HG03558 (cell line): ENCODE data around the gene GALNTL6.
"Not testable (repeated sequence)": the region's sequence is repeated elsewhere in the genome, so short reads cannot be mapped to it uniquely, and the experiment has no call there.

ENCODE experiments used
- ATAC-seq: cut with Tn5 transposase; IDR thresholded peaks from one replicate; pipeline ENCODE4 v1.9.1; 2021; ENCODE audit warnings: moderate number of reproducible peaks; ENCODE audit not compliant: unreplicated experiment; ENCODE audit errors: extremely low read depth

The GALNTL6 gene

DNA sequence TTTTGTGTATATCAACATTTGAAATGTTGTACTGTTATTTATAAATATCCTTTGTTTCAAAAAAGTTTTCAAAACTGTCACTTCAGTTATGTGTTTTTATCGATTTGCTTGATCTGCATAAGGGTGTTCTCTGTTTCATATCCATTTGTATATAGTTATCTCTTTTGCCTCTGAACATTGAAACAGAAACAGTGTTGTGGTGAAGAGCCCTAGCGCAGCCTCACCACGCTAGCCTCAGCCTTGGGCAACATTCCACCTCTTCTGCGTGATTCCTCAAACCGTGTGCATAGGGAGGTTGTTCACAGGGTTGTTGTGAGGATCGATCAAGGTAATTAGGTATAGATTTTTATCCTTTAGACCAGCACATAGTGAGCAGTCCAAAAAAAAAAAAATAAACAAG is 1068.4 kb downstream of the GALNTL6 start:
- ATAC-seq, result no peak

DNA sequence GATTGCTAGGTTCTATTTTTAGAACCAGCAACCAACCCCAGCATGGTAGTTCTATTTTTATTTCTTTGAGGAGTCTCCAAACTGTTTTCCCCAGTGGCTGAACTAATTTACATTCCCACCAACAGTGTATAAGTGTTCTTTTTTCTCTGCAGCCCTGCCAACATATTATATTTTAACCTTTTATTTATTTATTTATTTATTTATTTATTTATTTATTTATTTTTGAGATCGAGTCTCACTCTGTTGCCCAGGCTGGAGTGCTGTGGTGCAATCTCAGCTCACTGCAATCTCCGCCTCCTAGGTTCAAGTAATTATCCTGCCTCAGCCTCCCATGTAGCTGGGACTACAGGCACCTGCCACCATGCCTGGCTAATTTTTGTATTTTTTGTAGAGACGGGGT is 1074.2 kb downstream of the GALNTL6 start:
- ATAC-seq, result not testable (repeated sequence)

DNA sequence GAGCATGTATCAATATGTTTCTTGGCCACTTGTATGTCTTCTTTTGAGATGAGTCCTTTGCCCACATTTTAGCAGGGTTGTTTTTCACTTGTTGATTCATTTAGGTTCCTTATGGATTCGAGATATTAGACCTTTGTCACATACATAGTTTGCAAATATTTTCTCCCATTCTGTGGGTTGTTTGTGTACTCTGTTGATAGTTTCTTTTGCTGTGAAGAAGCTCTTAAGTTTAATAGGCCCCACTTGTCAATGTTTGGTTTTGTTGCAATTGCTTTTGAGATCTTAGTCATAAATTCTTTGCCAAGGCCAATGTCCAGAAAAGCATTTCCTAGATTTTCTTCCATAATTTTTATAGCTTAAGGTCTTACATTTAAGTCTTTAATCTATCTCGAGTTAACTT is 1074.8 kb downstream of the GALNTL6 start:
- ATAC-seq, result no peak

- ATAC-seq, result no peak
Observed at GRCh38 chr4:172892300-172892699, 1079.1 kb downstream of the GALNTL6 start.

- ATAC-seq, result no peak
Observed at GRCh38 chr4:172895699-172896098, 1082.5 kb downstream of the GALNTL6 start.

DNA sequence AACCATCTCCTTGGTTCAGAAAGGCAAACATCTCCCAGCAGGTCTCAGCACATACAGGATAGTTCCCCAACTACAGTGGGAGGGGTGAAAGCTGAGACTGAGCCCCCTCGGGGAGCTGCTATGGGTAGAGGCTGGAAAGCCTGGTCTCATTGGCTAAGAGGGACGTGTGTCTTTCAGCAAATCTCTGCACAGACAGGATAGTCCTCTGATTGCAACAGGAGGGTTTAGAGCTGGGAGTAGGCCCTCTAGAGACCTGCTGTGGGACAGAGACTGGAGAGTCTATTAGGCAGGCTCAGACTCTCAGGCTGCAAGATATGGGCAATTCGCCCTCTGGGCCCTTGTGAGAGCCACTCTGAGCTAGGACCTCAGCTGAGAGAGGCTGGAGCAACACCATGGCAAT is 1083.8 kb downstream of the GALNTL6 start:
- no peak for ATAC-seq

GRCh38 chr4:172898715-172899114 is 1085.5 kb downstream of the GALNTL6 start:
- no peak for ATAC-seq

DNA sequence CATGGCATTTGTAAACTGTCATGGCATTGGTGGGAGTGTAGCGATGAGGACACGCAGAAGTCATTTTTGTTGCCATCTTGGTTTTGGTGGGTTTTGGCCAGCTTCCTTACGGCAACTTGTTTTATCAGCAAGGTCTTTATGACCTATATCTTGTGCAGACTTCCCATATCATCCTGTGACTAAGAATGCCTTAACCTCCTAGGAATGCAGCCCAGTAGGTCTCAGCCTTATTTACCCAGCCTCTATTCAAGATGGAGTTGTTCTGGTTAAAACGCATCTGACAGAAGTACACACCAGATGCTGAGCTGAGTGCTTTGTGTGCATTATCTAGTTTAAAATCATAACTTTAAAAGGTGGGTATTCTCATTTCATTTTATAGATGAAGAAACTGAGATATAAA is 1086.7 kb downstream of the GALNTL6 start:
- ATAC-seq, result no peak

DNA sequence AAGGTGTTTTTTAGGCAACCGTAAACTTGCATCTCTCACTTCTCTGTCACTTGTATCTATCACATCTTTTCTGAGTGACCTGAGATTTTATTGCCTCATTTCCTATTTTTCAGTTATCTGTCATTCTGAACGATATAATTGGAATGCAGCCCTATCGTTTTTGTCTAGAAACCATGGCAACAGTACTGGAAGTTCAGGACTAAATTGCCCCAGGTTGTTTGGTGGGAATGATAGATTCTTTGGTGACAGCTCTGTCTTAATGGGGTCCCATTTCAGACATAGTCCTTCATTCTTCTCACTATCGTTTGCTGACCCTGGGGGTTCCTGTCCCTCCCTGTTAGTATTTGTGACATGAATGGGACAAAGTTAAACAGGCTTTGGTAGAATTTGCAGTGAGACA is 1087.7 kb downstream of the GALNTL6 start:
- ATAC-seq, result no peak

DNA sequence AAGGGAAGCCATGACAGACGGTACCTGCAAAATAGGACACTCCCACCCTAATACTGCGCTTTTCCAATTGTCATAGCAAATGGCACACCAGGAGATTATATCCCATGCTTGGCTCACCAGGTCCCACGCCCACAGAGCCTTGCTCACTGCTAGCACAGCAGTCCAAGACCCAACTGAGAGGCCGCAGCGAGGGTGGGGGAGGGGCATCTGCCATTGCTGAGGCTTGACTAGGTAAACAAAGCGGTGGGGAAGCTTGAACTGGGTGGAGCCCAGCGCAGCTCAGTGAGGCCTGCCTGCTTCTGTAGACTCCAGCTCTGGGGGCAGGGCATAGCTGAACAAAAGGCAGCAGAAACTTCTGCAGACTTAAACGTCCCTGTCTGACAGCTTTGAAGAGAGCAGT is 1099.3 kb downstream of the GALNTL6 start:
- not testable (repeated sequence) for ATAC-seq

DNA sequence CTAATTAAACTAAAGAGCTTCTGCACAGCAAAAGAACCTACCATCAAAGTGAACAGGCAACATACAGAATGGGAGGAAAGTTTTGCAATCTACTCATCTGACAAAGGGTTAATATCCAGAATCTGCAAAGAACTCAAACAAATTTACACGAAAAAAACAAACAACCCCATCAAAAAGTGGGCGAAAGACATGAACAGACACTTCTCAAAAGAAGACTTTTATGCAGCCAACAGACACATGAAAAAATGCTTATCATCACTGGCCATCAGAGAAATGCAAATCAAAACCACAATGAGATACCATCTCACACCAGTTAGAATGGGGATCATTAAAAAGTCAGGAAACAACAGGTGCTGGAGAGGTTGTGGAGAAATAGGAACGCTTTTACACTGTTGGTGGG is 1104.2 kb downstream of the GALNTL6 start:
- ATAC-seq, result not testable (repeated sequence)

DNA sequence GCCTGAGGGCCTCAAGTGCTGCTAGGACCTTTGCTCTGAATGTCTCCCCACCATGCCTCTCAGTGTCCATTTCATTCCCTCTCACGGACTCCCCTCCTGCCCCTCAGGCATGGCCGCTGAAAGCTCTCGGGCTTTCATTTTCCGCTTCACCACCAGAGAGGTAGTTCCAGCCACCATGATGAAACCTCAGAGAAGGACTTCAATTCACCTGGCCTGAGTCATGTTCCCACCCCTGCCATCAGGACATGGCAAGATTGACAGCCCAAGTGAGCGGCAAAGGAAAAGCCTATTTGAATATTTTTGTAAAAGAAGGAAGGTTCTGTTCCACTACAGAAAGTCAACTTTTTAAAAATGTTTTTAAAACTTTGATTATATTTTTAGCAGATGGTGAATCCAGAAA is 1106.1 kb downstream of the GALNTL6 start:
- no peak for ATAC-seq

DNA sequence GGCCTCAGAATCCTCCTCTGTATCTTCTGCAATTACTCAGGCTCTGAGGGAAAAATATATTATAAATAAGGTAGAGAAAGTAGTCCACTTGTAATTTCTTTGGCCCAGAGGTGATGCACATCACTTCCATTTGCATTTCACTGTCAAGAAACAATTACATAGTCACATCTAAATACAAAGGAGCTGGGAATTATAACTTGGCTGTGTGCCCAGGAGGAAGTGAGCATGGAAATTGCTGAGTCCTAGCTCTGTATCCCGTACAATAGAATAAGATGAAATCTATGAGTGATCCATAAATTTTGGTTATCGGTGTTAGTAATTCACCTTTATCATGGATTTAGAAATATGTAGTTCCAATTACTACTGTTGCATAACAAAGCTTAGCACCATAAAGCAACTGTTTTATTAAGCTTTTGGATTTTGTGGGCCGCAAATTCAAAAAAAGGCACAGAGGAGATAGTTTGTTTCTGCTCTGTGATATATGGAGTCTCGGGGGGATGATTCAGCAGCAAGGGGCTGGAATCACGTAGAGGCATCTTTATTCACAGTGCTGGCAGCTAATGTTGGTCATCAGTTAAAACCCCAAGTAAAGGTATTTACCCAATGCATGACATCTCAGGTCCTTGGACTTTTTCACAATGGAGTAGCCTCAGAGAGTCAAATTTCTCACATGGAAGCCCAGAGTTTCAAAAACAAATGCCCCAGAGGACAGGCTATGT is 1114.1 kb downstream of the GALNTL6 start:
- no peak for ATAC-seq

DNA sequence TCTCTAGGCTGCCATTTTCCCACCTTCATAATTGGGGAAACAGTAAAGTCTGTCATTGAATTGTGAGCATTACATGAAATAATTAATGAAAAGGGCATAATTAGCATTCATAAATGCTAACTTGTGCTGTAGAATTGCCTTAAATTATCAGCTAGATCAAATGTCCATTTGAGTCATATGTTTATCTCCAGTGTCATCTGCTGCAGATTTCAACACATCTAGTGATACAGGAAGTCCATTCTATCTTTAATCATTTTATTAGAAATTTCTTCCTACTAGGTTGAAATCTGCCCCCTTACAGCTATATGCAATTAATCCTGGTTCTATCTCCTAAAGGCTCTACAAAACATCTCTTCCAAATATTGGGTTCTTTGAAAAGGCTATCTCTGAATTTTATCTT is 1115.1 kb downstream of the GALNTL6 start:
- ATAC-seq, result no peak

DNA sequence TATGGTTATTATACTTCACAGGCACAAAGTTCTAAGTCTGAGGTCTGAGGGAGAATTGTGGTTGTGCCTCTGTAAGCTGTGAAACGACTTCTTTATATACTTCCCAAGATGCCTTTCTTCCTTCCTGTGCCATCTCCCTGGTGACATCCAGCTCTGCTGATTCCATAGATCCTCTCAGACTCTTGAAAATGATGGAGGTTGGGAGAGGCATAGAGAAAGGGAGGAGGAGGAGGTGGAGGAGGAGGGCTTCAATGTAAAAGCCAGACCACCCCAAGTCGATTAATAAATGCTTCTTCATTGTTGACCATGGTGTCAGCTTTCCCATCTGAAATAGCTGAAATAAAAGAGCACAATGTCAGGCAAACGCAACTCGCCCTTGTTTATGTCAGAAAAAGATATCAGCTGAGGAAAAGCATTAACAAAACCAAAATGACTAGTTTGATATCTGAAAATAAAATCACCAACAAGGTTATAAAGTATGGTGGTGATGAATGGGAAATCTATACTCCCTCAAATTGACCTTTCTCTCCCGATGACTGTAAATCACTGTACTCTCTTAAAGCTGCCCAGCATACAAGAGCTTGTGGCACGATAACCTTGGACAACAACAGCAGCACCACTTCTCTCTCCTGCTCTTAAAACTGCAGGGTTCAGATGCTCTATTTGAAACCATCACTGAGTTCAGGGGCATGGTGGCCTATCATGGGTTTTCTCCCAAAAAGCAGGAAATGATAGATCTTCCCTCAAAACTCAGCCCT is 1125.0 kb downstream of the GALNTL6 start:
- no peak for ATAC-seq

GRCh38 chr4:172938870-172939269 is 1125.7 kb downstream of the GALNTL6 start:
- ATAC-seq, result no peak

DNA sequence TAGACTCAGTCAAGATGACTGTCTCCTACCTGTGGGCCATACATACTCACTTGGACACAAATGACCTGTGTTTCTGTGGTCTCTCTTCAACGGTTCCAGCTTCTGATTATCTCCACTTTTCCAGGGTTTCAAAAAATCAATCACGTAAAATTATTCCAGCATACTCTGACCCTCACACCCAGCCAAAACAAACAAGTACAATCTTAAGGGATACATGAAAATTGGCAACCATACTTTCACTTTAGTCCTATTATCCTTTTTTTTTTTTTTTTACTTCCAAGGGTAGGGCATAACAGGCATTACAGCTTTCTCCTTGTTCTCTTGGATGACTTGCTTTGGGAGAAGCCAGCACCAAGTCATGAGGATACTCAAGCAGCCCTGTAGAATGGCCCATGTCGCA is 1129.6 kb downstream of the GALNTL6 start:
- ATAC-seq, result no peak

DNA sequence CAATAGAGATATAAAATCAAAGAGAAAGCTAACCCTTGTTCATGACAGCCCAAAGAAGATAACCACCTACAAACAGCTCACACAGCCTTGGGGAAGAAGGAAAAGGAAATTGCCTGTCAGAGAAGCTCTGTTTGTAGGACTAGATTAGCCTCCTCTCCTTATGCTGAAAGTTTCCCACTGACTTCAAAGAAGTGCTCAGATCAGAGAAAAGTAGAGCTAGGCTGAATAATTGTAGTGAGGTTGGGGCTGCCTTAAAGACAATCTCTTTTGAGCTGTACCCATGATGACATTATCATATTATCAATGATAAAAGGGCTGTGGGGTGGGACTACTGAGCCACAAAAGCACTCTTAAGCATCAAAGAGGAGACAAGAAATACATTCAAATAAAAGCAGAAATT is 1132.4 kb downstream of the GALNTL6 start:
- ATAC-seq, result no peak

DNA sequence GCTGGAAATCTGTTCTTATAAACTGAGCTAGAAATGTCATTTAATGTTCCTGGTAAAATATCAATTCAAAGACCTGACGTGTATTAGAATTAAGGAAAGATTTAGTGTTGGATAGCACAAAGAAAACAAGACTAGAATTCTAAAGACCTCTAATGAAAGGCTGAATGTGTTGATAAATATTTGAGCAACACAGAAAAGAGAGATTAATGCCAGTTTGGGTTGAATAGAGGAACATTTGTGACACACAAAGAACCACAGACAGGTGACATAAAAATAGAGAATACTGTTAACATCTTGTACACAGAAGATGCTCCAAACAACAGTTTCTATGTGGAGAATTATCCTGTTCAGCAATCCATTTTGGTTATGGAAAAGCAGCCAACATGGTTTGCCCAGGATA is 1133.3 kb downstream of the GALNTL6 start:
- no peak for ATAC-seq

DNA sequence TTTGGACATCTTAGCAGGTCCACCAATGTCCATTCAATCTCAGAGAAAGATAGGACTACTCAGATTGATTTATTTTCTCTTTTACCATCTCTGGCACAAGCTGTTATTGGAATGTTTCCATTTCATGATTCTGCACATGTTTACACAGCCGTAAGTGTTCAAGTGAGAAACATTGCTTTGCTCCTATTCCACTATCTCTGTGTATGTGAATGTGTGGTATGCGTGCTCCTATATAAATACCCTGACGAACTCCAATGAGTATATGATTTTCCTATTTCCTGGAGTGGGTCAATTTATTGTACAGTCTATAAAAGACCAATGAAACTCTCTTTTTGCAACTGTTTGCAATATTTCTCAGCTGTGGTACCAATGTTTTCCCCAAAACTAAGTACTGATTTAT is 1134.4 kb downstream of the GALNTL6 start:
- no peak for ATAC-seq

- ATAC-seq, result no peak
Observed at GRCh38 chr4:172950990-172951389, 1137.8 kb downstream of the GALNTL6 start.
